Measurements from ENCODE around the gene BRD3OS.
A peak's percentile ranks its signal among the peaks of the same experiment; 100 is the strongest.

BRD3OS gene, protein sequence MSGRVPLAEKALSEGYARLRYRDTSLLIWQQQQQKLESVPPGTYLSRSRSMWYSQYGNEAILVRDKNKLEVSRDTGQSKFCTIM

DNA sequence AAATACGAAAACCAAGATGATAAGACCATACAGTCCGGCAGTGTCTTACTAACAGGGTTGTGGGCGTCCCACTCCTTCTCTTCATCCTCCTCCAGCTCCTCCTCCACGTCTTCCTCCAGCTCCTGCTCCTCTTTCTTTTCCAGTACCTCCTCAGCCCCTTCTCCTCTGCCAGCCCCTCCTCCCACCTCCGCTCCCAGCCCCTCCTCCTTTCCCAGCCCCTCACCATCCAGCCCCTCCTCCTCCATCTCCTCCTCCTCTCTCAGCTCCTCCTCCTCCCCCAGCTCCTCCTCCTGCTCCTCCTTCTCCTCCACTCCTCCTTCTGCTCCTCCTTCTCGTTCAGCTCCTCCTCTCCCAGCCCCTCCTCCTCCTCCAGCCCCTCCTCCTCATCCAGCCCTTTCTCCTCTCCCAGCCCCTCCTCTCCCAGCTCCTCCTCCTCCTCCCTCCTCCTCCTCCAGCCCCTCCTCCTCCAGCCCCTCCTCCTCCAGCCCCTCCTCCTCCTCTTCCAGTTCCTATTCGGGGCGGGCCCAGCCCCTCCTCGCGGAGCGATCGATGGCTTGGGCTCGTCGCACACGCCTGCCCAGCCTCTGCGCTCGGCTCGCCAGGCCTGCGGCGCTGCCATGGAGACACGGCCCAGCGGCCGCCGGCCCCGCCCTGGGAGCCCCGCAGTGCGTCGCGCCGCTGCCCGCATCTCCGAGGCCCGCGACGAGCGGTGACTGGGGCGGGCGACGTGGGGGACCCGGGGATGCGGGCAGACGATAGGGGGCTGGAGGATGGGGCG, at the start of gene BRD3OS:
Gene BRD3OS, plus strand, starts transcription at position 654 of the 778 bp plus-strand sequence. CDS start 1,267 bp downstream, outside the sequence.
- Histone ChIP-seq H3K36me3 (replicated peaks; ENCODE audit: low read depth, low read length) (no peaks in the 10 kb centered on the region), H3K27me3 (ENCODE audit: low read depth, low read length) (no peaks in the 10 kb centered on the region), H3K4me2 (ENCODE audit: low read length) (peak within 1 kb of the TSS; percentile 97), H3K4me1 (ENCODE audit: low read length) (peaks cover 6% of the 10 kb centered on the region), H3K9me3 (ENCODE audit: insufficient read depth, low read length) (no peaks in the 10 kb centered on the region), H2AFZ (ENCODE audit: low read depth, low read length) (peak within 1 kb of the TSS; percentile 62), H4K20me1 (ENCODE audit: insufficient read depth, low read length) (0 out of 2 replicates have a peak, but pooled peaks cover 2% of the 10 kb centered on the region), H3K4me3 (ENCODE audit: low read length) (peak within 1 kb of the TSS; percentile 100), H3K9ac (ENCODE audit: low read length) (peak within 1 kb of the TSS; percentile 82), H3K79me2 (ENCODE audit: low read length) (no peaks in the 10 kb centered on the region), H3K27ac (ENCODE audit: low read length) (peak within 1 kb of the TSS; percentile 41)
- no peak for TF ChIP-seq EZH2phosphoT487 (IDR thresholded peaks at IDR 0.05; ENCODE audit: low read depth)
- TF ChIP-seq, protein P1, sequence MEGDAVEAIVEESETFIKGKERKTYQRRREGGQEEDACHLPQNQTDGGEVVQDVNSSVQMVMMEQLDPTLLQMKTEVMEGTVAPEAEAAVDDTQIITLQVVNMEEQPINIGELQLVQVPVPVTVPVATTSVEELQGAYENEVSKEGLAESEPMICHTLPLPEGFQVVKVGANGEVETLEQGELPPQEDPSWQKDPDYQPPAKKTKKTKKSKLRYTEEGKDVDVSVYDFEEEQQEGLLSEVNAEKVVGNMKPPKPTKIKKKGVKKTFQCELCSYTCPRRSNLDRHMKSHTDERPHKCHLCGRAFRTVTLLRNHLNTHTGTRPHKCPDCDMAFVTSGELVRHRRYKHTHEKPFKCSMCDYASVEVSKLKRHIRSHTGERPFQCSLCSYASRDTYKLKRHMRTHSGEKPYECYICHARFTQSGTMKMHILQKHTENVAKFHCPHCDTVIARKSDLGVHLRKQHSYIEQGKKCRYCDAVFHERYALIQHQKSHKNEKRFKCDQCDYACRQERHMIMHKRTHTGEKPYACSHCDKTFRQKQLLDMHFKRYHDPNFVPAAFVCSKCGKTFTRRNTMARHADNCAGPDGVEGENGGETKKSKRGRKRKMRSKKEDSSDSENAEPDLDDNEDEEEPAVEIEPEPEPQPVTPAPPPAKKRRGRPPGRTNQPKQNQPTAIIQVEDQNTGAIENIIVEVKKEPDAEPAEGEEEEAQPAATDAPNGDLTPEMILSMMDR (IDR thresholded peaks at IDR 0.05; ENCODE audit: low read depth, low read length), result no peak

DNA sequence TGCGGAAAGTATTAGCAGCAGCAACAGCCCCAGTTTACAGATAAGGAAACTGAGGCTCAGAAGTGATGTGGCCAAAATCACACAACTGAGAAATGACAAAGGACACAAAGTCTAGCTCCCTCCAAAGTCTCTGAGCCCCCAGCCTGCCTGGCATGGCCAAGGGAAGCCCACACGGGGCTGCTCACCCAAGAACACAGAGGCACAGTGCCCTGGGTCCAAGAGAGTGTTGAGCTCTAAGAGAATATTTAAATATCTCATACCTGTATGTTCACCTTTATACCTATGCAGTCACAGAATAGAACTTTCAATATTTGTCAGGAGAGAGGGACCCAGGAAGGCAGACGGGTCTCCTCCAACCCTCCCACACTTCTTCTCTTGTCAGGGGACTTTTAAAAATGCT, 49.8 kb upstream of the BRD3OS start:
- peaks cover 30% of the 10 kb centered on the region for H3K4me1 ChIP-seq (ENCODE audit: low read length)

DNA sequence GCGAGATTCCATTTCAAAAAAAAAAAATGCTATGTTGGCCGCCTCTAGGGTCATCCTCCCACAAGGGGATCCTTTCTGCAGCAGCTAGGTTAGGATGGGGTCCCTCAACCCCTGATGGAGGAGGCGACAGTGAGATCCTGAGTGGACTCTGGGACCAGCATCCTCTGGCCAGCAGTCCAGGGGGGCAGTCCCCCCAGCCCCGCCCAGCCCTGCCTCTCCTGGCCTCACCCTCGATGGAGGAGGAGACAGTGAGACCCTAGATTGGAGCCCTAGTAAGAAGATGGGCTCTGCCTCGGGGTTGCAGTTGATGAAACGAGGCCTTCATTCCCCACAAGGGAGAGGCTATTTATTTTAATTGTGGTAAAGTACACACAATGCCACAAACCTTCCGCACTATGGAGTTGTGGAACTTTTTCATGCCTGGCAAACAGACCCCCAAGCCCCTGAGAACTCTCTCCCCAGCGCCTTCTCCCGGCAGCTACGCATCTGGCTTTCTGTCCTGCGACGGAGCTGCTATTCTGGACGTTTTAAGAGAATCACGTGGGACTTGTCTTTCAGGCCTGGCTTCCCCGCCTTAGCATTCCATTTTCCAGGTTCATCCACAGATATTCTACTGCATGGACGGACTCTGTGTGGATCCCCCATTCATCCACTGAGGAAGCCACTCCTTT, 49.0 kb upstream of the BRD3OS start:
- no peak for TF ChIP-seq EZH2phosphoT487 (IDR thresholded peaks at IDR 0.05; ENCODE audit: low read depth)
- TF ChIP-seq, protein P1 (IDR thresholded peaks at IDR 0.05; ENCODE audit: low read depth, low read length), result no peak
- H3K27ac ChIP-seq (ENCODE audit: low read length), result no peak overlapping the region
- no peak overlapping the region for H3K9ac ChIP-seq (ENCODE audit: low read length)
- no peak overlapping the region for H3K4me3 ChIP-seq (ENCODE audit: low read length)
- peaks cover 99% of the 10 kb centered on the region for H4K20me1 ChIP-seq (ENCODE audit: insufficient read depth, low read length)
- no peak overlapping the region for H2AFZ ChIP-seq (ENCODE audit: low read depth, low read length)
- H3K4me2 ChIP-seq (ENCODE audit: low read length), result no peak overlapping the region
- no peaks in the 10 kb centered on the region for H3K9me3 ChIP-seq (ENCODE audit: insufficient read depth, low read length)
- H3K27me3 ChIP-seq (ENCODE audit: low read depth, low read length), result no peaks in the 10 kb centered on the region
- peaks cover 30% of the 10 kb centered on the region for H3K4me1 ChIP-seq (ENCODE audit: low read length)
- peaks cover 5% of the 10 kb centered on the region for H3K36me3 ChIP-seq (replicated peaks; ENCODE audit: low read depth, low read length)
- H3K79me2 ChIP-seq (ENCODE audit: low read length), result peaks cover 100% of the 10 kb centered on the region

More for the DNA sequence above, 49.8 kb upstream of the BRD3OS start:
- peaks cover 98% of the 10 kb centered on the region for H4K20me1 ChIP-seq (ENCODE audit: insufficient read depth, low read length)
- no peak overlapping the region for H3K9ac ChIP-seq (ENCODE audit: low read length)
- no peak overlapping the region for H3K27ac ChIP-seq (ENCODE audit: low read length)
- H3K27me3 ChIP-seq (ENCODE audit: low read depth, low read length), result no peaks in the 10 kb centered on the region
- no peak overlapping the region for H3K4me3 ChIP-seq (ENCODE audit: low read length)
- H3K36me3 ChIP-seq (replicated peaks; ENCODE audit: low read depth, low read length), result peaks cover 5% of the 10 kb centered on the region
- TF ChIP-seq EZH2phosphoT487 (IDR thresholded peaks at IDR 0.05; ENCODE audit: low read depth), result no peak
- TF ChIP-seq, protein P1 (IDR thresholded peaks at IDR 0.05; ENCODE audit: low read depth, low read length), result no peak
- H3K79me2 ChIP-seq (ENCODE audit: low read length), result peaks cover 100% of the 10 kb centered on the region
- H3K9me3 ChIP-seq (ENCODE audit: insufficient read depth, low read length), result no peaks in the 10 kb centered on the region
- no peak overlapping the region for H2AFZ ChIP-seq (ENCODE audit: low read depth, low read length)
- H3K4me2 ChIP-seq (ENCODE audit: low read length), result no peak overlapping the region

DNA sequence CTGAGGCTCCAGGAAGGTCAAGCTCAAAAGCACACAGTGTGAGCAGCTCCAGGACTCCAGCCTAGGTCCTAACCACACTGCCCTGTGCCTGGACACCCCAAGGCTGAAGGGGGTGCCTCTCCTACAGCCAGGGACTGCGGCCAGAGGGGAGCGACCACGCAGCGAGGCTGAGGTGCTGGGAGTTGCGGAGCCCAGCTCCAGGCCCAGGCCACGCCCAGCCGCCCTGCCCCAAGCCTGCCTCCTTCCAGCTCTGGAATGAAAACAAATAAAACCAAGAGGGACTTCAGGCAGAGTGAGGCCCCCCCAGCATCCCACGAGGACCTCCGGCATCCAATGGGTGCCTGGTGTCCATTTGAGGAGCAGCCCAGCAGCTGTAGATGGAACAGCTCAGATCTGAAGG, 48.4 kb upstream of the BRD3OS start:
- TF ChIP-seq, protein P1 (IDR thresholded peaks at IDR 0.05; ENCODE audit: low read depth, low read length), result no peak
- no peak for TF ChIP-seq EZH2phosphoT487 (IDR thresholded peaks at IDR 0.05; ENCODE audit: low read depth)
- Histone ChIP-seq H3K9me3 (ENCODE audit: insufficient read depth, low read length) (no peaks in the 10 kb centered on the region), H3K4me3 (ENCODE audit: low read length) (no peak overlapping the region), H3K79me2 (ENCODE audit: low read length) (peaks cover 100% of the 10 kb centered on the region), H2AFZ (ENCODE audit: low read depth, low read length) (no peak overlapping the region), H3K27ac (ENCODE audit: low read length) (no peak overlapping the region), H3K4me2 (ENCODE audit: low read length) (no peak overlapping the region), H3K36me3 (replicated peaks; ENCODE audit: low read depth, low read length) (peaks cover 11% of the 10 kb centered on the region), H3K27me3 (ENCODE audit: low read depth, low read length) (no peaks in the 10 kb centered on the region), H3K4me1 (ENCODE audit: low read length) (peaks cover 30% of the 10 kb centered on the region), H3K9ac (ENCODE audit: low read length) (no peak overlapping the region), H4K20me1 (ENCODE audit: insufficient read depth, low read length) (peaks cover 99% of the 10 kb centered on the region)

Measured in OCI-LY3 (cell line).